SU-DHL-6 (cell line): ENCODE measurements around the gene VARS2.
"Not testable (repeated sequence)": the region's sequence is repeated elsewhere in the genome, so short reads cannot be mapped to it uniquely, and the experiment has no call there.

ENCODE experiments used
- H2AFZ ChIP-seq: fragments of 200-600 bp; sonication (generic); 2 replicates; pipeline ENCODE4 v1.6.1; 2014; ENCODE audit warnings: low read depth, mild to moderate bottlenecking, moderate library complexity, mixed read lengths, antibody characterized with exemption, low read length; ENCODE audit not compliant: severe bottlenecking
- H3F3A ChIP-seq: fragments of 200-600 bp; shearing (Covaris generic); 2 replicates; pipeline ENCODE4 v1.6.0; 2016; ENCODE audit warnings: antibody characterized with exemption, mild to moderate bottlenecking; ENCODE audit not compliant: insufficient read depth
- H3K27ac ChIP-seq: fragments of 200-600 bp; sonication (generic); 2 replicates; pipeline ENCODE4 v1.5.1; 2016; ENCODE audit warnings: low read depth, mild to moderate bottlenecking, low read length, moderate library complexity, mixed read lengths
- H3K27me3 ChIP-seq: fragments of 200-600 bp; sonication (generic), shearing (Covaris generic); 2 replicates; pipeline ENCODE4 v1.6.0; 2014; ENCODE audit warnings: mild to moderate bottlenecking, low read length
- H3K36me3 ChIP-seq: fragments of 200-600 bp; sonication (generic); 2 replicates; pipeline ENCODE4 v1.6.1; 2014; ENCODE audit warnings: mild to moderate bottlenecking, low read length, mixed read lengths
- H3K4me2 ChIP-seq: fragments of 300-600, 200-600 bp; shearing (Covaris generic), sonication (generic); 2 replicates; pipeline ENCODE4 v1.6.0; 2014; ENCODE audit warnings: low read length, low read depth, mild to moderate bottlenecking; ENCODE audit not compliant: poor library complexity, severe bottlenecking
- H3K4me3 ChIP-seq: fragments of 200-600 bp; sonication (generic); 2 replicates; pipeline ENCODE4 v1.5.1; 2014; ENCODE audit warnings: antibody characterized with exemption, low read length, mild to moderate bottlenecking, mixed read lengths; ENCODE audit not compliant: insufficient read depth, poor library complexity, severe bottlenecking
- H3K79me2 ChIP-seq: fragments of 200-600 bp; sonication (generic); 2 replicates; pipeline ENCODE4 v1.6.1; 2014; ENCODE audit warnings: mild to moderate bottlenecking, low read length, moderate library complexity; ENCODE audit not compliant: insufficient read depth
- H3K9ac ChIP-seq: fragments of 200-600 bp; sonication (generic); 2 replicates; pipeline ENCODE4 v1.7.0; 2014; ENCODE audit warnings: mild to moderate bottlenecking, low read length
- H3K9me2 ChIP-seq: fragments of 200-600 bp; sonication (generic); replicated peaks from 2 replicates; pipeline ENCODE4 v1.6.1; 2014; ENCODE audit warnings: low read length; ENCODE audit not compliant: insufficient read depth
- H3K9me3 ChIP-seq: fragments of 200-600 bp; sonication (generic); 2 replicates; pipeline ENCODE4 v1.6.1; 2014; ENCODE audit warnings: low read length, mixed read lengths; ENCODE audit not compliant: insufficient read depth
- H4K20me1 ChIP-seq: fragments of 200-600 bp; sonication (generic); 2 replicates; pipeline ENCODE4 v1.6.1; 2014; ENCODE audit warnings: low read depth, mild to moderate bottlenecking, antibody characterized with exemption, low read length, moderate library complexity, mixed read lengths
- CTCF ChIP-seq: fragments of 200-600 bp; sonication (generic); IDR thresholded peaks from one replicate; pipeline ENCODE4 v1.5.1; 2017; ENCODE audit warnings: antibody characterized with exemption, mild to moderate bottlenecking, low read length, moderate library complexity; ENCODE audit not compliant: insufficient read depth, poor library complexity, severe bottlenecking
- EZH2phosphoT487 ChIP-seq: fragments of 200-600 bp; sonication (generic), shearing (Covaris generic); conservative IDR thresholded peaks from 2 replicates; pipeline ENCODE4 v1.6.1; 2018; ENCODE audit warnings: mild to moderate bottlenecking, antibody characterized with exemption, low read length, moderate library complexity, mixed read lengths

VARS2 gene

DNA sequence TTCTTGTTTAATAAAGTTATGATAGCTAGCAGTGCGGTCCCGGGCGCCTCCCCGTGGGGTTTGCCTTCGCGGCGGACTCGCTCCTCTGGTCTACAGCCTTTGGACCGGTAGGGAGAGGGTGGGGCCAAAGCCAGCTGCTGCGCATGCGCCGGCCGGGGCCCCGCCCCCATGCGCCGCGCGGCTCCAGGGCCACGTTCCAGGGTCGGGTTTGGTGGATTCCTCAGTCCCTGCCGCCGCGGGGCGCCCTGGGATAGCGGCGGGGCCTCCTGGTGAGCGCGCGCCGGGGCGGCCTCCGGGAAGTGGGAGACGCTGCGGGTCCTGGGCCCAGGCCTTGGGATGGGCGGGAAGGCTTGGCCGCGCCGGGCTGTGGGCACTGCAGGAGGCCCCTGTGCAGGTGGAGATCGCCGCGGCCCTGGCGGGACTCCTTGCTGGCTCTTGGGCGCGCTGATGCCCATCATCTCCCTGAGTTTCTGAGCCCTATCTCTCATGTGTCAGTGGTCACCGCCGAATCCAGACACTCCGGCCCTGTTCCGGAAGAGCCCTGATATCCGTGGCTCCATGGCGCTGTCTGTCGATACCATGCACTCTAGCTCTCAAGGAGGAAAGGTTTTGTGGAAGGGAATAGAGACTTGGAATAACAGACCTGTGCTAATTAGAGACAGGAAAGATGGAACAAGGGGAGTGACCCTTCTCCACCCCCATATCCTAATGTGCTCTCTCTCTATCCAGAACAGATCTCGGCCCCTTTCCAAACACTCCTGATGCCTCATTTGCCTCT is at the start of gene VARS2:
Gene VARS2, plus strand, starts transcription at position 163 of the 778 bp plus-strand sequence. Its CDS starts 599 bp downstream, at position 762.
- no peaks in the 10 kb centered on the region for H3K9me2 ChIP-seq
- peaks cover 8% of the 10 kb centered on the region for H3F3A ChIP-seq
- H3K36me3 ChIP-seq: peaks cover 4% of the 10 kb centered on the region; the same call in 1 of the 2 replicates
- TF ChIP-seq CTCF (peak; percentile 17), EZH2phosphoT487 (no peak)
- H3K4me3 ChIP-seq: peak within 1 kb of the TSS; percentile 71
- peak within 1 kb of the TSS; percentile 81 for H3K4me2 ChIP-seq
- no peaks in the 10 kb centered on the region for H3K27me3 ChIP-seq
- peaks cover 12% of the 10 kb centered on the region; the same call in 1 of the 2 replicates for H3K79me2 ChIP-seq
- no peaks in the 10 kb centered on the region for H4K20me1 ChIP-seq
- no peaks in the 10 kb centered on the region for H3K9me3 ChIP-seq
- peak within 1 kb of the TSS; percentile 50 for H2AFZ ChIP-seq
- H3K9ac ChIP-seq: peak within 1 kb of the TSS; percentile 77
- peak within 1 kb of the TSS; percentile 55 for H3K27ac ChIP-seq

DNA sequence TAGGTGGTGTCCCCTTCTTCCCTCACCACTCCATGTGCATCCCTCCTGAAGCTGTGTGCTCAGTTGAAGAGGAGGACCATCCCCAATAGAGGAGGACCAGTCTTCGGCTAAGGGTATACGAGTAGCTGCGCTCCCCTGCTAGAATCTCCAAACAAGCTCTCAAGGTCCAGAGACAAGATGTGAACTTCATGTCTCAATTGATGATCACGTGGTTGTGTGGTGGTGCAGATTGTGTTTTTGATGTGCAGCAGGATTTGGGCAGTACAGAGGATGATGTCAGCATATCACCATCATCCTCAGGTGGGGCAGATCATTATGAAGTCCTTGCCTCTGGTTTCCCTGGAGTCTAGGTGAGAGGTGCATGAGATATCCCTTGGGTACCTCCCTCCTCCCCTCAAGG is 49.7 kb upstream of the VARS2 start:
- H3K9ac ChIP-seq: no peak overlapping the region

DNA sequence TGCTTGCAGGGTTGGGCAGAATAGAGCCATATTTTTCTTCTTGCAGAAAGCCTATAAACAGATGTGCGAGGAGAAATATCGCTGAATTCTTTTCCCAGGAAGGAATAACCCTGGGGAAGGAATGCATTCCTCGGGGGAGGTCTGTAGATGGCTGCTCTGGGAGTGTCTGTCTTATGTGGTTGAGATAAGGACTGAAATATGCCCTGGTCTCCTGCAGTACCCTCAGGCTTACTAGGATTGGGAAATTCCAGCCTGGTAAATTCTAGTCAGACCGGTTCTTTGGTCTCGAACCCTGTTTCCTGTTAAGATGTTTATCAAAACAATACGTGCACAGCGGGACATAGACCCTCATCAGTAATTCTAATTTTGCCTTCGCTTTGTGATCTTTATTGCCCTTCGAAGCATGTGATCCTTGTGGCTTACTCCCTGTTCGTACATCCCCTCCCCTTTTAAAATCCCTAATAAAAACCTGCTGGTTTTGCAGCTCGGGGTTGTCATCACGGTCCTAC is 44.7 kb upstream of the VARS2 start:
- peaks cover 18% of the 10 kb centered on the region; the same call in 1 of the 2 replicates for H3K9me3 ChIP-seq
- not testable (repeated sequence) for H3K4me2 ChIP-seq, H3K79me2 ChIP-seq, H3F3A ChIP-seq, H3K9me2 ChIP-seq, H3K9ac ChIP-seq, H4K20me1 ChIP-seq, H3K36me3 ChIP-seq, H3K27me3 ChIP-seq, H3K4me3 ChIP-seq, H3K27ac ChIP-seq, H2AFZ ChIP-seq

More for the DNA sequence above, 49.7 kb upstream of the VARS2 start:
- TF ChIP-seq EZH2phosphoT487 (no peak), CTCF (no peak)
- no peak overlapping the region for H3K27ac ChIP-seq
- H3K36me3 ChIP-seq: no peaks in the 10 kb centered on the region
- no peaks in the 10 kb centered on the region for H4K20me1 ChIP-seq
- no peak overlapping the region for H2AFZ ChIP-seq
- no peaks in the 10 kb centered on the region for H3K79me2 ChIP-seq
- no peaks in the 10 kb centered on the region for H3F3A ChIP-seq
- H3K4me3 ChIP-seq: no peak overlapping the region
- peaks cover 8% of the 10 kb centered on the region; the same call in 1 of the 2 replicates for H3K9me3 ChIP-seq
- H3K9me2 ChIP-seq: no peaks in the 10 kb centered on the region
- no peaks in the 10 kb centered on the region for H3K27me3 ChIP-seq
- no peak overlapping the region for H3K4me2 ChIP-seq

- H3K9me3 ChIP-seq: peaks cover 18% of the 10 kb centered on the region; the same call in 1 of the 2 replicates
- no peak overlapping the region for H2AFZ ChIP-seq
- H4K20me1 ChIP-seq: no peaks in the 10 kb centered on the region
- TF ChIP-seq CTCF: no peak
- no peak for TF ChIP-seq EZH2phosphoT487
- H3K36me3 ChIP-seq: no peaks in the 10 kb centered on the region
- H3K27me3 ChIP-seq: no peaks in the 10 kb centered on the region
- H3K79me2 ChIP-seq: no peaks in the 10 kb centered on the region
- no peaks in the 10 kb centered on the region for H3K9me2 ChIP-seq
- no peak overlapping the region for H3K27ac ChIP-seq
- no peak overlapping the region for H3K4me2 ChIP-seq
- no peak overlapping the region for H3K4me3 ChIP-seq
- no peaks in the 10 kb centered on the region for H3F3A ChIP-seq
- no peak overlapping the region for H3K9ac ChIP-seq
Measured at GRCh38 chr6:30870546-30870945, 43.5 kb upstream of the VARS2 start.
